Vagina (tissue), 2 donors: ENCODE measurements around the gene CEP120. TPM values are rescaled to one million over a fixed set of nuclear protein-coding genes. Genes with fewer than 3 reads are reported as not detected.

Source experiments
- DNase-seq, 2 donors: peaks; one replicate each; pipeline ENCODE4 v3.0.0-alpha.2; 2017; ENCODE audit errors: extremely low spot score in 2 of 2
- H3K27ac ChIP-seq: fragments of 200-600 bp; sonication (generic); one replicate; pipeline ENCODE4 v1.5.1; 2019
- H3K27me3 ChIP-seq: fragments of 200-600 bp; sonication (generic); one replicate; pipeline ENCODE4 v1.5.1; 2019
- H3K36me3 ChIP-seq, 2 donors: fragments of 200-600 bp; sonication (generic); one replicate each; pipeline ENCODE4 v1.5.1; 2017 to 2019
- H3K4me1 ChIP-seq: fragments of 200-600 bp; sonication (generic); one replicate; pipeline ENCODE4 v1.5.1; 2019
- H3K4me3 ChIP-seq, 2 donors: fragments of 200-600 bp; sonication (generic); 1 replicate in 1 of 2; 2 replicates in 1 of 2; pipeline ENCODE4 v1.5.1; 2016 to 2019
- H3K9me3 ChIP-seq: fragments of 200-600 bp; sonication (generic); one replicate; pipeline ENCODE4 v1.5.1; 2019
- POLR2A ChIP-seq, 2 donors: fragments of 450-650 bp; IDR thresholded peaks; one replicate each; pipeline ENCODE4 v1.6.1; 2017; ENCODE audit warnings: antibody characterized with exemption in 2 of 2, mild to moderate bottlenecking in 2 of 2, moderate library complexity in 2 of 2
- POLR2AphosphoS5 ChIP-seq, 2 donors: sonication (generic); formaldehyde crosslinking; IDR thresholded peaks; one replicate each; pipeline ENCODE4 v1.9.0; 2017; ENCODE audit warnings: antibody characterized with exemption in 2 of 2, mild to moderate bottlenecking in 2 of 2, low read depth in 1 of 2; ENCODE audit not compliant: insufficient read depth in 1 of 2
- intact Hi-C: fragments of 100-400 bp; cut with DNase I; formaldehyde crosslinking; loops from one replicate; pipeline ENCODE4 v1.15.1; 2023
- total RNA-seq: library from RNA; depleted of rRNA; stranded (reverse); fragments of >200 nt; gene quantifications from one replicate; pipeline ENCODE4 v1.2.3, GENCODE V29; 2016
- TF ChIP-seq, protein P1 (sequence below), 3 experiments: fragments of 450-650 bp in 2 of 3; fragments of 200-600 bp in 1 of 3; sonication (generic) in 1 of 3; IDR thresholded peaks; one replicate each; pipeline ENCODE4 v1.5.1; 2017 to 2019; ENCODE audit warnings: antibody characterized with exemption in 3 of 3, mild to moderate bottlenecking in 2 of 3, moderate library complexity in 2 of 3

Gene CEP120
- total RNA-seq, 1 donor from 2014 or later, result 16.9 TPM

GRCh38 chr5:123448017-123448617 lies 24.9 kb upstream of the CEP120 start:
- intact Hi-C loops, result no loop called here
- TF ChIP-seq, protein P1, sequence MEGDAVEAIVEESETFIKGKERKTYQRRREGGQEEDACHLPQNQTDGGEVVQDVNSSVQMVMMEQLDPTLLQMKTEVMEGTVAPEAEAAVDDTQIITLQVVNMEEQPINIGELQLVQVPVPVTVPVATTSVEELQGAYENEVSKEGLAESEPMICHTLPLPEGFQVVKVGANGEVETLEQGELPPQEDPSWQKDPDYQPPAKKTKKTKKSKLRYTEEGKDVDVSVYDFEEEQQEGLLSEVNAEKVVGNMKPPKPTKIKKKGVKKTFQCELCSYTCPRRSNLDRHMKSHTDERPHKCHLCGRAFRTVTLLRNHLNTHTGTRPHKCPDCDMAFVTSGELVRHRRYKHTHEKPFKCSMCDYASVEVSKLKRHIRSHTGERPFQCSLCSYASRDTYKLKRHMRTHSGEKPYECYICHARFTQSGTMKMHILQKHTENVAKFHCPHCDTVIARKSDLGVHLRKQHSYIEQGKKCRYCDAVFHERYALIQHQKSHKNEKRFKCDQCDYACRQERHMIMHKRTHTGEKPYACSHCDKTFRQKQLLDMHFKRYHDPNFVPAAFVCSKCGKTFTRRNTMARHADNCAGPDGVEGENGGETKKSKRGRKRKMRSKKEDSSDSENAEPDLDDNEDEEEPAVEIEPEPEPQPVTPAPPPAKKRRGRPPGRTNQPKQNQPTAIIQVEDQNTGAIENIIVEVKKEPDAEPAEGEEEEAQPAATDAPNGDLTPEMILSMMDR (IDR thresholded peaks at IDR 0.05), result no peak
- TF ChIP-seq POLR2AphosphoS5 (IDR thresholded peaks at IDR 0.05; ENCODE audit: insufficient read depth in 1 of 2, low read depth in 1 of 2) (no peak), POLR2A (IDR thresholded peaks at IDR 0.05) (no peak)
- H3K4me1 ChIP-seq, result peaks cover 10% of the 10 kb centered on the region
- no peak overlapping the region for H3K4me3 ChIP-seq
- no peaks in the 10 kb centered on the region for H3K36me3 ChIP-seq
- no peaks in the 10 kb centered on the region for H3K27me3 ChIP-seq
- no peak for DNase-seq
- H3K9me3 ChIP-seq, result no peaks in the 10 kb centered on the region
- H3K27ac ChIP-seq, result no peak overlapping the region

- no peak for DNase-seq
- Histone ChIP-seq H3K27ac (no peak overlapping the region), H3K4me1 (no peaks in the 10 kb centered on the region), H3K27me3 (no peaks in the 10 kb centered on the region), H3K9me3 (no peaks in the 10 kb centered on the region), H3K36me3 (no peaks in the 10 kb centered on the region), H3K4me3 (no peak overlapping the region)
- intact Hi-C loops, result no loop called here
- TF ChIP-seq, protein P1 (IDR thresholded peaks at IDR 0.05), result no peak
- TF ChIP-seq POLR2A (IDR thresholded peaks at IDR 0.05) (no peak), POLR2AphosphoS5 (IDR thresholded peaks at IDR 0.05; ENCODE audit: insufficient read depth in 1 of 2, low read depth in 1 of 2) (no peak)
Observed at GRCh38 chr5:123444016-123444415, 20.8 kb upstream of the CEP120 start.

DNA sequence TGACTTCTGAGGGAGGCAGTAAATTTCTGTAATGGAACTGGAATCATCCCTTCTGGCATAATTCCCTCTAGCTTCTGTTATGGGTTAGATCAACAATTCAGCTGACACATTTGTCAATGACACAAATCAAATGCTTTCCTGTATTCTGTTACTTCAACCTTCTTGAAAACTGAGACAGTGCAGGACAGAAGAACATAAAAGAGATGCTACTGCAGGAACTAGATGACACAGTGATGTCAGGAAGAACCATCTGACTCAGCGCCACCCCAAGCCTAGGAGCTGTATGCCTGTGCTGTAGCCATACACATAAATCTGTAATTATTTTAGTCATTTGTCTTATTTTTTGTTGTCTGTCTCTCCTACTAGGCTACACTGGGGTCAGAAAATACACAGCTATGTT lies 18.2 kb upstream of the CEP120 start:
- no peak for TF ChIP-seq POLR2AphosphoS5 (IDR thresholded peaks at IDR 0.05; ENCODE audit: insufficient read depth in 1 of 2, low read depth in 1 of 2)
- TF ChIP-seq, protein P1 (IDR thresholded peaks at IDR 0.05), result no peak
- TF ChIP-seq POLR2A (IDR thresholded peaks at IDR 0.05), result no peak
- H3K9me3 ChIP-seq, result no peaks in the 10 kb centered on the region
- no peaks in the 10 kb centered on the region for H3K36me3 ChIP-seq
- H3K27ac ChIP-seq, result no peak overlapping the region
- intact Hi-C loops, result no loop called here
- no peaks in the 10 kb centered on the region for H3K27me3 ChIP-seq
- H3K4me3 ChIP-seq, result no peak overlapping the region
- DNase-seq, result no peak
- H3K4me1 ChIP-seq, result no peaks in the 10 kb centered on the region

- Histone ChIP-seq H3K9me3 (no peaks in the 10 kb centered on the region), H3K36me3 (no peaks in the 10 kb centered on the region), H3K27ac (no peak overlapping the region), H3K27me3 (no peaks in the 10 kb centered on the region), H3K4me1 (no peaks in the 10 kb centered on the region), H3K4me3 (no peak overlapping the region)
- no peak for DNase-seq
- intact Hi-C loops, result no loop called here
- TF ChIP-seq, protein P1 (IDR thresholded peaks at IDR 0.05), result no peak
- TF ChIP-seq POLR2AphosphoS5 (IDR thresholded peaks at IDR 0.05; ENCODE audit: insufficient read depth in 1 of 2, low read depth in 1 of 2), result no peak
Observed at GRCh38 chr5:123440456-123441181, 17.4 kb upstream of the CEP120 start.

- Histone ChIP-seq H3K9me3 (no peaks in the 10 kb centered on the region), H3K27ac (no peak overlapping the region), H3K4me1 (no peaks in the 10 kb centered on the region), H3K27me3 (no peaks in the 10 kb centered on the region), H3K36me3 (no peaks in the 10 kb centered on the region), H3K4me3 (no peak overlapping the region)
- no peak for TF ChIP-seq POLR2A (IDR thresholded peaks at IDR 0.05)
- TF ChIP-seq, protein P1 (IDR thresholded peaks at IDR 0.05), result no peak
- TF ChIP-seq POLR2AphosphoS5 (IDR thresholded peaks at IDR 0.05; ENCODE audit: insufficient read depth in 1 of 2, low read depth in 1 of 2), result no peak
- no peak for DNase-seq
- intact Hi-C loops, result no loop called here
Observed at GRCh38 chr5:123439709-123440108, 16.5 kb upstream of the CEP120 start.
